Ovary (tissue), 9 donors: ENCODE data around the gene CYB5A. TPM values are rescaled to one million over a fixed set of nuclear protein-coding genes. Genes with fewer than 3 reads are reported as not detected.

Experiments used
- DNase-seq, 5 donors: peaks; one replicate each; pipeline ENCODE4 v3.0.0-alpha.2; 2019 to 2020
- H3K27ac ChIP-seq, 2 donors: fragments of 200-600 bp; one replicate each; pipeline versions ENCODE4 v1.5.1 to v1.8.0; 2019 to 2022
- H3K27me3 ChIP-seq: fragments of 200-600 bp; one replicate; pipeline ENCODE4 v1.8.0; 2022
- H3K36me3 ChIP-seq: fragments of 200-600 bp; sonication (generic); one replicate; pipeline ENCODE4 v1.5.1; 2019
- H3K4me1 ChIP-seq: one replicate; pipeline ENCODE4 v1.8.1; 2013; ENCODE audit warnings: mild to moderate bottlenecking, moderate library complexity; ENCODE audit not compliant: insufficient read depth
- H3K4me3 ChIP-seq: fragments of 200-600 bp; sonication (generic); one replicate; pipeline ENCODE4 v1.5.1; 2017
- H3K9me3 ChIP-seq, 2 donors: fragments of 200-600 bp in 1 of 2; sonication (generic) in 1 of 2; one replicate each; pipeline versions ENCODE4 v1.5.1 to v1.8.1; 2013 to 2019; ENCODE audit warnings: mild to moderate bottlenecking in 1 of 2, moderate library complexity in 1 of 2
- CTCF ChIP-seq, 3 donors: fragments of 450-650 bp in 2 of 3; fragments of 200-600 bp in 1 of 3; IDR thresholded peaks; one replicate each; pipeline versions ENCODE4 v1.5.1 to v1.8.0; 2016 to 2022; ENCODE audit warnings: antibody characterized with exemption in 3 of 3, mild to moderate bottlenecking in 1 of 3
- EP300 ChIP-seq: sonication (generic); formaldehyde crosslinking; IDR thresholded peaks from one replicate; pipeline ENCODE4 v1.6.1; 2017; ENCODE audit warnings: antibody characterized with exemption
- POLR2A ChIP-seq: fragments of 450-650 bp; IDR thresholded peaks from one replicate; pipeline ENCODE4 v1.6.1; 2017; ENCODE audit warnings: antibody characterized with exemption, mild to moderate bottlenecking, moderate library complexity
- WGBS, 3 donors: extraction: QIAGEN DNeasy Blood & Tissue Kit in 1 of 3; methylation state at CpG; one replicate each; pipeline versions ENCODE4 v1.1.5 to v1.1.7; 2013 to 2017; 5-methylcytosine and 5-hydroxymethylcytosine counted together
- intact Hi-C, 4 donors: fragments of 100-400 bp; cut with DNase I; formaldehyde crosslinking; loops; one replicate each; pipeline versions ENCODE4 v1.11.0 to v1.15.1; 2022 to 2023
- polyA plus RNA-seq, 2 donors: library from polyadenylated mRNA; stranded (reverse); fragments of 200-250 nt in 1 of 2; fragments of 350-450 nt in 1 of 2; fragmentation: Illumina TruSeq in 1 of 2; extraction: RNeasy Lipid Tissue Mini Kit (QIAGEN cat#74804) in 1 of 2; gene quantifications; one replicate each; pipeline ENCODE4 v1.2.3, GENCODE V29; 2013 to 2014
- total RNA-seq, 7 donors: library from RNA; depleted of rRNA in 2 of 7; stranded (reverse); fragments of >200 nt in 2 of 7; fragmentation: NEBNext Ultra II Directional in 3 of 7; extraction: Animal tissue kit (Norgen Biotek cat#: 25700) in 3 of 7; gene quantifications; one replicate each; pipeline versions ENCODE4 v1.1.0 to v1.2.4, GENCODE V29; 2016 to 2023
- donor health status: DM: no; HTN: no; CAD: no; lungs with moderate emphysema.
- donor health status: DM: no; HTN: no; CAD: no.
- donor health status: Bipolar disorder and iron deficiency.
- donor health status: DM: yes; HTN: yes; CAD: no.
- donor health status: DM: no; HTN: no; CAD: no.
- donor health status: DM: yes; HTN: yes; CAD: no.

The CYB5A gene
- total and polyA plus RNA-seq, 9 donors = 158 to 454 (median 293) TPM

- Histone ChIP-seq H3K27me3 (no peaks in the 10 kb centered on the region), H3K27ac (no peak overlapping the region), H3K4me3 (no peak overlapping the region), H3K4me1 (no peaks in the 10 kb centered on the region), H3K36me3 (no peaks in the 10 kb centered on the region), H3K9me3 (no peaks in the 10 kb centered on the region)
- TF ChIP-seq CTCF (IDR thresholded peaks at IDR 0.05) = no peak
- TF ChIP-seq POLR2A = no peak
- TF ChIP-seq EP300 = no peak
- WGBS, 3 donors = 95 to 98% (median 96%) methylated on average over 10 of the region's 10 CpGs
- intact Hi-C loops = no loop called here
- DNase-seq = no peak
Observed at GRCh38 chr18:74219056-74219455, 72.7 kb downstream of the CYB5A start.

GRCh38 chr18:74217476-74218143 is 74.2 kb downstream of the CYB5A start:
- TF ChIP-seq CTCF (IDR thresholded peaks at IDR 0.05) (no peak), POLR2A (no peak), EP300 (no peak)
- intact Hi-C loops = no loop called here
- DNase-seq = no peak
- Histone ChIP-seq H3K27me3 (no peaks in the 10 kb centered on the region), H3K4me1 (no peaks in the 10 kb centered on the region), H3K36me3 (no peaks in the 10 kb centered on the region), H3K27ac (no peak overlapping the region), H3K9me3 (no peaks in the 10 kb centered on the region), H3K4me3 (no peak overlapping the region)
- 72 to 80% (median 74%) methylated on average over 7 of the region's 7 CpGs for WGBS, 3 donors

- no peak overlapping the region for H3K27ac ChIP-seq
- no peaks in the 10 kb centered on the region for H3K4me1 ChIP-seq
- no peak overlapping the region for H3K4me3 ChIP-seq
- H3K36me3 ChIP-seq = no peaks in the 10 kb centered on the region
- no peak for DNase-seq
- no peaks in the 10 kb centered on the region for H3K27me3 ChIP-seq
- no peaks in the 10 kb centered on the region for H3K9me3 ChIP-seq
- 78 to 87% (median 81%) methylated on average over 3 of the region's 3 CpGs for WGBS, 3 donors
- intact Hi-C loops = no loop called here
- TF ChIP-seq CTCF (IDR thresholded peaks at IDR 0.05) (no peak), POLR2A (no peak), EP300 (no peak)
Observed at GRCh38 chr18:74216661-74217110, 75.1 kb downstream of the CYB5A start.

- Histone ChIP-seq H3K4me1 (no peaks in the 10 kb centered on the region), H3K27ac (no peak overlapping the region), H3K36me3 (no peaks in the 10 kb centered on the region), H3K27me3 (no peaks in the 10 kb centered on the region), H3K9me3 (no peaks in the 10 kb centered on the region), H3K4me3 (no peak overlapping the region)
- no peak for DNase-seq
- TF ChIP-seq CTCF (IDR thresholded peaks at IDR 0.05) (no peak), POLR2A (no peak), EP300 (no peak)
- 0 to 85% (median 42%) methylated on average over 1 of the region's 1 CpG for WGBS, 3 donors
- intact Hi-C loops = no loop called here
Observed at GRCh38 chr18:74215863-74216262, 75.9 kb downstream of the CYB5A start.
